ENCODE data around the gene CRABP2.

DNA sequence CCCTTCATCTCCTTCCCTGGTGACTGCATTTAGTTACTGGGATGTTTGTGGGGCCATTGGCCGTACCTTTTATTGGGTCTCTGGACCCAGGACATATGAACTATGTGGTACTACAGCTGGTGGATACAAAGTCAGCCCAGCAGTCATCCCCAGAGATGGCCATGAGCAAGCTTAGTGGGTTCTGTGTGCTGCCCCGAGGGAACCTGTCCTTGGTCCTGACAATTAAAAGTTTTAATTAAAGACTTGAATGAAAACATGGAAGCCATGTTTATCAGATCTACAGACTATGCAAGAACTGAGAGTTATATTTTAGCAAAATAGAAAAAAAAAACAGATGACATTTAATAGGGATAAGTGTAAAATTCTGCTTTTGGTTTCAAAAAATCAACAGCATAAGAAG is 25.3 kb downstream of the CRABP2 start:
- no peak for TF ChIP-seq CTCF (IDR thresholded peaks at IDR 0.05)
- no peak for TF ChIP-seq POLR2A (IDR thresholded peaks at IDR 0.05)

All from adrenal gland (tissue), 5 donors.